A673 (cell line): ENCODE data around the gene PBXIP1. TPM values are rescaled to one million over a fixed set of nuclear protein-coding genes. Genes with fewer than 3 reads are reported as not detected.

Experiments used
- BruUV-seq: library from RNA; stranded (reverse); fragments of 400-500 nt; replicated peaks from 2 replicates; lab custom pipeline; 2021; lab: Mats Ljungman, UMichigan
- CTCF ChIA-PET: fragments of 300-600 bp; sonication (Branson Sonifier 250); formaldehyde crosslinking; loops from one replicate; lab custom pipeline; 2022; ENCODE audit warnings: antibody characterized with exemption; lab: Charles Lee
- POLR2A ChIA-PET: fragments of 300-600 bp; sonication (Branson Sonifier 250); formaldehyde crosslinking; loops from one replicate; lab custom pipeline; 2022; ENCODE audit warnings: antibody characterized with exemption; ENCODE audit not compliant: low non-redundant PET; lab: Charles Lee
- DNase-seq: peaks from one replicate; pipeline ENCODE4 v3.0.0-alpha.2; 2015; ENCODE audit warnings: low spot score
- H3K27ac ChIP-seq: fragments of 200-600 bp; sonication (generic); 2 replicates; pipeline ENCODE4 v1.5.1; 2016; ENCODE audit warnings: mixed run types, low read depth, mild to moderate bottlenecking, mixed read lengths, antibody characterized with exemption, low read length; ENCODE audit not compliant: poor library complexity, severe bottlenecking
- H3K27me3 ChIP-seq: fragments of 200-600 bp; sonication (generic); replicated peaks from 2 replicates; pipeline ENCODE4 v1.6.1; 2017; ENCODE audit warnings: mixed run types, low read depth, mild to moderate bottlenecking, mixed read lengths, antibody characterized with exemption, low read length; ENCODE audit not compliant: insufficient read depth, poor library complexity
- H3K36me3 ChIP-seq: fragments of 200-600 bp; sonication (generic); 2 replicates; pipeline ENCODE4 v1.6.1; 2016; ENCODE audit warnings: mixed run types, mild to moderate bottlenecking, mixed read lengths, antibody characterized with exemption, low read length; ENCODE audit not compliant: insufficient read depth, poor library complexity, severe bottlenecking
- H3K4me1 ChIP-seq: fragments of 200-600 bp; sonication (generic); 2 replicates; pipeline ENCODE4 v1.6.1; 2017; ENCODE audit warnings: mixed run types, mild to moderate bottlenecking, mixed read lengths, antibody characterized with exemption, low read length; ENCODE audit not compliant: insufficient read depth, poor library complexity, severe bottlenecking
- H3K4me3 ChIP-seq: fragments of 200-600 bp; sonication (generic); 2 replicates; pipeline ENCODE4 v1.5.1; 2016; ENCODE audit warnings: low read depth, mixed run types, mild to moderate bottlenecking, mixed read lengths, low read length; ENCODE audit not compliant: poor library complexity, severe bottlenecking
- H3K9me3 ChIP-seq: fragments of 200-600 bp; sonication (generic); 2 replicates; pipeline ENCODE4 v1.6.1; 2016; ENCODE audit warnings: mixed run types, low read depth, mild to moderate bottlenecking, mixed read lengths, antibody characterized with exemption, low read length; ENCODE audit not compliant: poor library complexity, severe bottlenecking
- CTCF ChIP-seq: fragments of 300-800, 200-600 bp; sonication (generic); conservative IDR thresholded peaks from 2 replicates; pipeline ENCODE4 v1.5.1; 2017; ENCODE audit warnings: low read depth, mild to moderate bottlenecking, antibody characterized with exemption, low read length, moderate library complexity, mixed read lengths
- EZH2 ChIP-seq: fragments of 200-600 bp; sonication (generic); IDR thresholded peaks from 2 replicates; pipeline ENCODE4 v1.6.1; 2017; ENCODE audit warnings: borderline replicate concordance, low read depth, mild to moderate bottlenecking, mixed read lengths, antibody characterized with exemption, low read length; ENCODE audit not compliant: poor library complexity, severe bottlenecking
- intact Hi-C: fragments of 100-400 bp; cut with micrococcal nuclease; formaldehyde crosslinking; loops from one replicate; pipeline ENCODE4 v1.10.0; 2022; ENCODE audit not compliant: unreplicated experiment
- total RNA-seq: library from RNA; stranded (reverse); gene quantifications from 2 replicates; pipeline ENCODE4 v1.2.3, GENCODE V29; 2021

The PBXIP1 gene
- total RNA-seq, 1 experiment from 2014 or later: 12.7 TPM

- intact Hi-C loops: no loop called here
- ChIA-PET CTCF (interaction anchor here (0.9 to 1.1 kb wide), 2 partner anchors 24 kb away, joined by 3 read pairs; no protein-coding TSS in a partner anchor), POLR2A (interaction anchor here (0.5 kb wide), 1 partner anchor 17 kb away, joined by 4 read pairs; no protein-coding TSS in a partner anchor)
- Histone ChIP-seq H3K36me3 (peaks cover 19% of the 10 kb centered on the region), H3K27me3 (no peaks in the 10 kb centered on the region), H3K4me1 (no peaks in the 10 kb centered on the region), H3K27ac (peak within 1 kb of the TSS; percentile 63), H3K4me3 (no peak within 1 kb of the TSS), H3K9me3 (no peaks in the 10 kb centered on the region)
- no peak for DNase-seq
- TF ChIP-seq CTCF (no peak), EZH2 (no peak)
- no TSS peak for BruUV-seq
These were observed 37.8 kb upstream of the PBXIP1 start, which contains the start of gene LENEP for GRCh38 chr1:154993572-154994268. TSS of gene LENEP (plus strand) at chr1:154993586. CDS start at chr1:154993608, 22 bp downstream.

DNA sequence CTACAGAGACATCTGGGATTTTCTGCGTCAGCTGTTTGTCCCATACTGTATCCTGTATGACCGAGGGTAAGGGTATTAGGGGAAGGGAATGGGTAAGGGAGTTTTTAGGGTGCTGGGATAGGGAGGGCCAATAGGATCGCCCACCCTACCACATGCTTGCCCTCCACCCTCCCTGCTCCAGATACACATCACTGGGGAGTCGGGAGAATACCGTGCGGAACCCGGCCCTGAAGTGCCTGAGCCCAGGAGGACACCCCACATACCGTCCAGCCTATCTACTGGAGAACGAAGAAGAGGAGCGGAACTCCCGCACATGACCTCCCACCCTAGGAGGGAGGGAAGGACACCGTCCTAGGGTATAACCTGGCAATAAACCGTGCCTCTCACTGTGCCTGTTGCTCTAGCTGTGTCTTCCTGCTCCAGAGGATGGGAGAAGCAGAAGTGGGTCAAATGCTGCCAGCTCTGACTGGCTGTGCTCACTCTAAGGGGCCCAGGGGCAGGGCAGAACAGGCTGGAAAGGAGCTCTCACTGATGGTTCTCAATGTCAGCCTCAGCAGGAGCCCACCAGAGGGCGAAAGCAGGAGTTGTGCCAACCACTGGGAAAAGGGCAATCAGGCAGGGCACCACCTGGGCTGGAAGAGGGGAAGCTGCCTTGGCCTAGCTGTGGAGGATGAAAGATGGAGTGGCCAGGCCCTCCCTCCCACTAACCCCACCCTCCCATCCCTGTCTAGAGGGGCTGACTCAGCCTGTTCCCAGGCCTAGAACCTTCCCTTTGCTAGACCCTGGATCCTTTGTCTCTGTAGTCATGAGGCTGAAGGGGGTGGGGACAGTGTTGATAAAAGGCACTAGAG, 37.0 kb upstream of the PBXIP1 start:
- H3K27me3 ChIP-seq: no peaks in the 10 kb centered on the region
- H3K27ac ChIP-seq: no peak overlapping the region
- TF ChIP-seq CTCF (0 out of 2 replicates have a peak, but pooled peaks have one; percentile 29), EZH2 (no peak)
- no peak overlapping the region for H3K4me3 ChIP-seq
- ChIA-PET CTCF (interaction anchor here (0.6 to 1.1 kb wide), 3 partner anchors 24 to 97 kb away, joined by 3 to 9 read pairs (median 8); no protein-coding TSS in a partner anchor), POLR2A (interaction anchor here (0.5 kb wide), 1 partner anchor 18 kb away, joined by 4 read pairs; no protein-coding TSS in a partner anchor)
- no peaks in the 10 kb centered on the region for H3K4me1 ChIP-seq
- BruUV-seq: no TSS peak
- no peaks in the 10 kb centered on the region for H3K9me3 ChIP-seq
- intact Hi-C loops: no loop called here
- DNase-seq: no peak
- peaks cover 26% of the 10 kb centered on the region for H3K36me3 ChIP-seq

DNA sequence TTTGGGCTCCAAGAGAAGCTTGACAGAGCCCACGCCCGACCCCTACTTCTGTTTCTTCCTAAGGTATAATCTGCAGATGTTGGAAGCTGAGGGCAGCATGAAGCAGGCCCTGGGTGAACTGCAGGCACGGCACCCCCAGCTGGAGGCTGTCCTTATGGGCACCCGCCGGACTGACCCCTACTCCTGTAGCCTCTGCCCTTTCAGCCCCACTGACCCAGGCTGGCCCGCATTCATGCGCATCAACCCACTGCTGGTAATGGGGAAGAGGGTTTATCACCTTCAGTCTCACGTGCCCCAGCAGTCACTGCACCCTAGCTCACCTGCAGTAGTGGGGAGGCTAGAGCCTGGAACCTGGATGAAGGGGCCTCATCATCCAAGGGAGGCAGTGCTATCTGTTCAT, 34.4 kb upstream of the PBXIP1 start:
- Histone ChIP-seq H3K27ac (no peak overlapping the region), H3K4me3 (no peak overlapping the region), H3K4me1 (no peaks in the 10 kb centered on the region), H3K27me3 (no peaks in the 10 kb centered on the region), H3K36me3 (peaks cover 40% of the 10 kb centered on the region), H3K9me3 (no peaks in the 10 kb centered on the region)
- TF ChIP-seq EZH2 (no peak), CTCF (no peak)
- ChIA-PET CTCF (no interaction called here), POLR2A (no interaction called here)
- intact Hi-C loops: no loop called here
- DNase-seq: no peak
- no TSS peak for BruUV-seq
